CD4-positive, alpha-beta T cell treated with Interleukin-2 at 100 ng/mL for 4 hours (primary cell): ENCODE results near the gene AFAP1L2.
"Not testable (repeated sequence)": the region's sequence is repeated elsewhere in the genome, so short reads cannot be mapped to it uniquely, and the experiment has no call there.

Experiments
- DNase-seq: peaks from one replicate; pipeline ENCODE4 v3.0.0-alpha.2; 2020; ENCODE audit warnings: low spot score

Gene AFAP1L2

GRCh38 chr10:114336823-114337509 is 67.3 kb downstream of the AFAP1L2 start:
- DNase-seq = no peak

GRCh38 chr10:114335614-114336013 is 68.7 kb downstream of the AFAP1L2 start:
- DNase-seq = no peak

- DNase-seq = no peak
Measured at GRCh38 chr10:114334301-114334700, 70.0 kb downstream of the AFAP1L2 start.

GRCh38 chr10:114333441-114333840 is 70.9 kb downstream of the AFAP1L2 start:
- not testable (repeated sequence) for DNase-seq

GRCh38 chr10:114332301-114333192 is 71.8 kb downstream of the AFAP1L2 start:
- DNase-seq = no peak

- DNase-seq = no peak
Measured at GRCh38 chr10:114329634-114330365, 74.5 kb downstream of the AFAP1L2 start.

GRCh38 chr10:114328874-114329273 is 75.4 kb downstream of the AFAP1L2 start:
- no peak for DNase-seq

GRCh38 chr10:114328441-114328812 is 75.9 kb downstream of the AFAP1L2 start:
- DNase-seq = no peak

GRCh38 chr10:114327537-114328440 is 76.5 kb downstream of the AFAP1L2 start:
- no peak for DNase-seq

GRCh38 chr10:114326795-114327194 is 77.5 kb downstream of the AFAP1L2 start:
- no peak for DNase-seq

GRCh38 chr10:114323023-114323422 is 81.3 kb downstream of the AFAP1L2 start:
- no peak for DNase-seq

- no peak for DNase-seq
Measured at GRCh38 chr10:114322344-114322743, 82.0 kb downstream of the AFAP1L2 start.

- no peak for DNase-seq
Measured at GRCh38 chr10:114320249-114321116, 83.8 kb downstream of the AFAP1L2 start.

- no peak for DNase-seq
Measured at GRCh38 chr10:114319406-114320248, 84.7 kb downstream of the AFAP1L2 start.

GRCh38 chr10:114316744-114317143 is 87.6 kb downstream of the AFAP1L2 start:
- DNase-seq = no peak

- DNase-seq = no peak
Measured at GRCh38 chr10:114315566-114316420, 88.5 kb downstream of the AFAP1L2 start.

- no peak for DNase-seq
Measured at GRCh38 chr10:114313866-114314265, 90.4 kb downstream of the AFAP1L2 start.

GRCh38 chr10:114313139-114313538 is 91.2 kb downstream of the AFAP1L2 start:
- no peak for DNase-seq
